ENCODE data around the gene SCAF1. TPM values are rescaled to one million over a fixed set of nuclear protein-coding genes. Genes with fewer than 3 reads are reported as not detected.

SCAF1 gene
- total RNA-seq, 1 donor from 2014 or later: 8.7 TPM

DNA sequence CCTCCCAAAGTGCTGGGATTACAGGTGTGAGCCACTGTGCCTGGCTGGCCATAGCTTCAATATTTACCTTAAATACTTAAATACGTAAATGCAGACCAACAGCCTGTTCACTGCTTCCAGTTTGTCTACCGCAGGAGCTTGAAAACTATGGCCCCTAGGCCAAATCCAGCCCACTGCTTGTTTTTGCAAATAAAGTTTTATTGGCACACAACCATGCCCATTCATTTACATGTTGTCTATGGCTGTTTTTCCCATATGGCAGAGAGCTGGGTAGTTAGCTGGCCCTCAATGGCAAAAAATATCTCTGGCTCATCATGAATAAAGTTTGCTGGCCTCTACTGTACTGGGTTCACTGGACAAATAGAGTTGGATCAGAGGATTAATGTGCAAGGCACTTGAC, 39.2 kb upstream of the SCAF1 start:
- no peak overlapping the region for H3K4me3 ChIP-seq
- Mint-ChIP-seq H3K36me3 (peaks cover 30% of the 10 kb centered on the region), H3K9me3 (no peaks in the 10 kb centered on the region), H3K27ac (no peak overlapping the region), H3K4me1 (no peaks in the 10 kb centered on the region), H3K27me3 (ENCODE audit: insufficient read depth, low read depth) (peaks cover 12% of the 10 kb centered on the region), H3K4me3 (peak overlapping the region; percentile 68)
- H4K20me1 ChIP-seq (ENCODE audit: low read depth): peaks cover 94% of the 10 kb centered on the region
- no peak for DNase-seq (ENCODE audit: low spot score)
- no peaks in the 10 kb centered on the region for H3K9me3 ChIP-seq (ENCODE audit: low read depth)
- peaks cover 97% of the 10 kb centered on the region for H3K79me2 ChIP-seq (ENCODE audit: low read depth)
- H3K36me3 ChIP-seq: no peaks in the 10 kb centered on the region
- H3K27me3 ChIP-seq: no peaks in the 10 kb centered on the region
- no peaks in the 10 kb centered on the region for H3F3A ChIP-seq (ENCODE audit: low read depth)
- no peak overlapping the region for H3K4me2 ChIP-seq
- H3K4me1 ChIP-seq: no peaks in the 10 kb centered on the region
- no peak for TF ChIP-seq EZH2phosphoT487 (IDR thresholded peaks at IDR 0.05)
- no peak for TF ChIP-seq EZH2 (IDR thresholded peaks at IDR 0.05)
- TF ChIP-seq, protein P1, sequence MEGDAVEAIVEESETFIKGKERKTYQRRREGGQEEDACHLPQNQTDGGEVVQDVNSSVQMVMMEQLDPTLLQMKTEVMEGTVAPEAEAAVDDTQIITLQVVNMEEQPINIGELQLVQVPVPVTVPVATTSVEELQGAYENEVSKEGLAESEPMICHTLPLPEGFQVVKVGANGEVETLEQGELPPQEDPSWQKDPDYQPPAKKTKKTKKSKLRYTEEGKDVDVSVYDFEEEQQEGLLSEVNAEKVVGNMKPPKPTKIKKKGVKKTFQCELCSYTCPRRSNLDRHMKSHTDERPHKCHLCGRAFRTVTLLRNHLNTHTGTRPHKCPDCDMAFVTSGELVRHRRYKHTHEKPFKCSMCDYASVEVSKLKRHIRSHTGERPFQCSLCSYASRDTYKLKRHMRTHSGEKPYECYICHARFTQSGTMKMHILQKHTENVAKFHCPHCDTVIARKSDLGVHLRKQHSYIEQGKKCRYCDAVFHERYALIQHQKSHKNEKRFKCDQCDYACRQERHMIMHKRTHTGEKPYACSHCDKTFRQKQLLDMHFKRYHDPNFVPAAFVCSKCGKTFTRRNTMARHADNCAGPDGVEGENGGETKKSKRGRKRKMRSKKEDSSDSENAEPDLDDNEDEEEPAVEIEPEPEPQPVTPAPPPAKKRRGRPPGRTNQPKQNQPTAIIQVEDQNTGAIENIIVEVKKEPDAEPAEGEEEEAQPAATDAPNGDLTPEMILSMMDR (IDR thresholded peaks at IDR 0.05): no peak
- H2AFZ ChIP-seq (replicated peaks): no peak overlapping the region
- no peak overlapping the region for H3K9ac ChIP-seq
- no peak overlapping the region for H3K27ac ChIP-seq

DNA sequence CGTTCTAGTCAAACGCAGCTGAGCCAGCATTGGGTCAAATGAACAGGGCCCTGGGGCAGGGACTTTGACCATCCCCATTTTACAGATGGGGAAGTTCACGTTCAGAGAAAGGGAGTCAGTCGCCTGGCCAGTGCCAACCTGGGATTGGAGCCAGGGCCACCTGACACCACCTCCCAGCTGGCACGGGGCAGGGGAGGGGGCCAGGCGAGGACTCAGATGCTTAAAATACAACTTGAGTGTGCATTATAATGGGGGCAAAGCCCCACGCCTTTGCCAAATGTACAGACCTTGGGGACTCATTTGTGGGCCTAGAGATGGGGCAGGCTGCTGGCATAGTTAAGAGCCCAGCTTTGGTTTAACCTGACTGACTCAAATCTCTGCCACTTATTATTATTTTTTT, 36.4 kb upstream of the SCAF1 start:
- H3K4me2 ChIP-seq: no peak overlapping the region
- peaks cover 89% of the 10 kb centered on the region for H4K20me1 ChIP-seq (ENCODE audit: low read depth)
- no peak overlapping the region for H3K27ac ChIP-seq
- no peak for DNase-seq (ENCODE audit: low spot score)
- Mint-ChIP-seq H3K27ac (no peak overlapping the region), H3K9me3 (no peaks in the 10 kb centered on the region), H3K36me3 (peaks cover 24% of the 10 kb centered on the region), H3K4me3 (no peak overlapping the region), H3K4me1 (no peaks in the 10 kb centered on the region), H3K27me3 (ENCODE audit: insufficient read depth, low read depth) (peaks cover 8% of the 10 kb centered on the region)
- H3K9ac ChIP-seq: no peak overlapping the region
- no peaks in the 10 kb centered on the region for H3K4me1 ChIP-seq
- no peaks in the 10 kb centered on the region for H3F3A ChIP-seq (ENCODE audit: low read depth)
- no peak overlapping the region for H2AFZ ChIP-seq (replicated peaks)
- H3K4me3 ChIP-seq: no peak overlapping the region
- H3K27me3 ChIP-seq: no peaks in the 10 kb centered on the region
- H3K36me3 ChIP-seq: no peaks in the 10 kb centered on the region
- H3K9me3 ChIP-seq (ENCODE audit: low read depth): no peaks in the 10 kb centered on the region
- no peak for TF ChIP-seq EZH2phosphoT487 (IDR thresholded peaks at IDR 0.05)
- peaks cover 98% of the 10 kb centered on the region for H3K79me2 ChIP-seq (ENCODE audit: low read depth)

DNA sequence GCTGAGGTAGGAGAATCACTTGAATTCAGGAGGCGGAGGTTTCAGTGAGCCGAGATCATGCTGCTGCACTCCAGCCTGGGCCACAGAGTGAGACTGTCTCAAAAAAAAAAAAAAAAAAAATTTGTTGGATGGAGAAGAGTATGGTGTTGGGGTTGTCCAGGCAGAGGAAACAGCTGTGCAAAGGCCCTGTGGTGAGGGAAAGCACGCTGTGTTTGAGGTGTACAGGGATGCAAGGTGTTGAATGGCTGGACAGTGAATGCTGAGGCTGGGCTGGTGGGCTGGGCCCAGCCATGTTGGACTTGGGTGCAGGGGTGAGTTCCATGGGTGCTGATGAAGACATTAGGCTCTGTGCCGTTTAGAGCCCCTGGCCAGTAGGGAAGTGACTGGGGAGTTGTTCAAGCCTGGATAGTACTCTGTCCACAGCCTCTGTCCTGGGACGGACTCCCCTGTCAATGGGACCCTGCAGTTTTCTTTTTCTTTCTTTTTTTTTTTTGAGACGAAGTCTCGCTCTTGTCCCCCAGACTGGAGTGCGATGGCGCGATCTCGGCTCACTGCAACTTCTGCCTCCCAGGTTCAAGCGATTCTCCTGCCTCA, 32.4 kb upstream of the SCAF1 start:
- H3K36me3 Mint-ChIP-seq: peaks cover 17% of the 10 kb centered on the region
- H3K27me3 Mint-ChIP-seq (ENCODE audit: insufficient read depth, low read depth): peaks cover 6% of the 10 kb centered on the region
- Histone ChIP-seq H3K27ac (no peak overlapping the region), H3K4me1 (no peaks in the 10 kb centered on the region), H3K9me3 (ENCODE audit: low read depth) (no peaks in the 10 kb centered on the region), H2AFZ (replicated peaks) (no peak overlapping the region), H3K79me2 (ENCODE audit: low read depth) (peaks cover 95% of the 10 kb centered on the region), H3K4me2 (no peak overlapping the region), H3K4me3 (no peak overlapping the region), H3K9ac (no peak overlapping the region), H3K36me3 (no peaks in the 10 kb centered on the region), H3F3A (ENCODE audit: low read depth) (no peaks in the 10 kb centered on the region), H4K20me1 (ENCODE audit: low read depth) (peaks cover 87% of the 10 kb centered on the region), H3K27me3 (no peaks in the 10 kb centered on the region)
- DNase-seq (ENCODE audit: low spot score): no peak
- no peak overlapping the region for H3K4me3 Mint-ChIP-seq
- no peaks in the 10 kb centered on the region for H3K4me1 Mint-ChIP-seq
- no peak overlapping the region for H3K27ac Mint-ChIP-seq
- TF ChIP-seq, protein P1 (IDR thresholded peaks at IDR 0.05): no peak
- TF ChIP-seq EZH2 (IDR thresholded peaks at IDR 0.05): no peak
- no peak for TF ChIP-seq EZH2phosphoT487 (IDR thresholded peaks at IDR 0.05)
- H3K9me3 Mint-ChIP-seq: no peaks in the 10 kb centered on the region

DNA sequence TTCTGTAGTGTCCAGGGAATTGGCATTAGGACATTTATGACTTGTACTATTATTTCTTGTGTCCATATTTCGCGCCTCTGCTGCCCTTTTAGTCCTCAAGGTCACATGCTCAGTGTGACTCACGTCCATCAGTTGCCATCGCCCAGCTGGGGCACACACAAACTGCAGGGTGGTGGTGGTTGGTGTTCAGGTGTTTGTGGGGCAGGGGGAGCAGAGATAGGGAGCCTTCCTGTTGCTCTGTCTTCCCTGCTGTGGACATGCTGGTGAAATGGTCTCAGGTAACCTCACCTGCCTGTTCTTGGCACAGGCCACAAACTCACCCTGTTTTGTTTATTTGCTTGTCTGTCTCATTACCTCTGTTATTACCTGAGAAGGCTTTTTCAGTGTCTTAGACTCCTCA, 28.6 kb upstream of the SCAF1 start:
- no peak overlapping the region for H2AFZ ChIP-seq (replicated peaks)
- no peak overlapping the region for H3K4me2 ChIP-seq
- no peak for DNase-seq (ENCODE audit: low spot score)
- no peak overlapping the region for H3K27ac ChIP-seq
- Mint-ChIP-seq H3K36me3 (peaks cover 26% of the 10 kb centered on the region), H3K27ac (no peak overlapping the region), H3K27me3 (ENCODE audit: insufficient read depth, low read depth) (peaks cover 9% of the 10 kb centered on the region), H3K4me3 (no peak overlapping the region), H3K9me3 (no peaks in the 10 kb centered on the region), H3K4me1 (no peaks in the 10 kb centered on the region)
- H3K36me3 ChIP-seq: no peaks in the 10 kb centered on the region
- TF ChIP-seq EZH2 (IDR thresholded peaks at IDR 0.05) (no peak), EZH2phosphoT487 (IDR thresholded peaks at IDR 0.05) (no peak)
- TF ChIP-seq, protein P1 (IDR thresholded peaks at IDR 0.05): no peak
- no peak overlapping the region for H3K9ac ChIP-seq
- H3K9me3 ChIP-seq (ENCODE audit: low read depth): no peaks in the 10 kb centered on the region
- no peaks in the 10 kb centered on the region for H3K27me3 ChIP-seq
- no peaks in the 10 kb centered on the region for H3K4me1 ChIP-seq
- H3K79me2 ChIP-seq (ENCODE audit: low read depth): peaks cover 67% of the 10 kb centered on the region
- H3F3A ChIP-seq (ENCODE audit: low read depth): no peaks in the 10 kb centered on the region
- H4K20me1 ChIP-seq (ENCODE audit: low read depth): peaks cover 66% of the 10 kb centered on the region
- no peak overlapping the region for H3K4me3 ChIP-seq

Data from neural progenitor cell (in vitro differentiated cells).